Sigmoid colon (tissue), 4 donors: Measurements from ENCODE around the gene DGKE.

ENCODE experiments used
- EP300 ChIP-seq, 4 donors: sonication (generic); formaldehyde crosslinking; IDR thresholded peaks; one replicate each; pipeline ENCODE4 v1.6.1; 2017; ENCODE audit warnings: antibody characterized with exemption in 4 of 4
- POLR2A ChIP-seq, 2 donors: fragments of 450-650 bp; IDR thresholded peaks; one replicate each; pipeline ENCODE4 v1.6.1; 2016; ENCODE audit warnings: antibody characterized with exemption in 2 of 2, mild to moderate bottlenecking in 2 of 2, moderate library complexity in 2 of 2
- POLR2AphosphoS5 ChIP-seq, 4 donors: sonication (generic); formaldehyde crosslinking; IDR thresholded peaks; one replicate each; pipeline ENCODE4 v1.6.1; 2017; ENCODE audit warnings: antibody characterized with exemption in 4 of 4
- TF ChIP-seq, protein P1 (sequence below), 4 experiments: fragments of 450-650 bp in 3 of 4; fragments of 200-600 bp in 1 of 4; IDR thresholded peaks; one replicate each; pipeline ENCODE4 v1.5.1; 2016 to 2019; ENCODE audit warnings: antibody characterized with exemption in 4 of 4, mild to moderate bottlenecking in 3 of 4, moderate library complexity in 2 of 4

- no peak for TF ChIP-seq EP300 (IDR thresholded peaks at IDR 0.05)
- TF ChIP-seq, protein P1, sequence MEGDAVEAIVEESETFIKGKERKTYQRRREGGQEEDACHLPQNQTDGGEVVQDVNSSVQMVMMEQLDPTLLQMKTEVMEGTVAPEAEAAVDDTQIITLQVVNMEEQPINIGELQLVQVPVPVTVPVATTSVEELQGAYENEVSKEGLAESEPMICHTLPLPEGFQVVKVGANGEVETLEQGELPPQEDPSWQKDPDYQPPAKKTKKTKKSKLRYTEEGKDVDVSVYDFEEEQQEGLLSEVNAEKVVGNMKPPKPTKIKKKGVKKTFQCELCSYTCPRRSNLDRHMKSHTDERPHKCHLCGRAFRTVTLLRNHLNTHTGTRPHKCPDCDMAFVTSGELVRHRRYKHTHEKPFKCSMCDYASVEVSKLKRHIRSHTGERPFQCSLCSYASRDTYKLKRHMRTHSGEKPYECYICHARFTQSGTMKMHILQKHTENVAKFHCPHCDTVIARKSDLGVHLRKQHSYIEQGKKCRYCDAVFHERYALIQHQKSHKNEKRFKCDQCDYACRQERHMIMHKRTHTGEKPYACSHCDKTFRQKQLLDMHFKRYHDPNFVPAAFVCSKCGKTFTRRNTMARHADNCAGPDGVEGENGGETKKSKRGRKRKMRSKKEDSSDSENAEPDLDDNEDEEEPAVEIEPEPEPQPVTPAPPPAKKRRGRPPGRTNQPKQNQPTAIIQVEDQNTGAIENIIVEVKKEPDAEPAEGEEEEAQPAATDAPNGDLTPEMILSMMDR (IDR thresholded peaks at IDR 0.05), result no peak
- TF ChIP-seq POLR2A (IDR thresholded peaks at IDR 0.05), result no peak
- no peak for TF ChIP-seq POLR2AphosphoS5 (IDR thresholded peaks at IDR 0.05)
Observed at GRCh38 chr17:56823848-56824247, 10.1 kb upstream of the DGKE start.
